GM19397 (cell line): Measurements from ENCODE around the gene ZFP3.
"Not testable (repeated sequence)": the region's sequence is repeated elsewhere in the genome, so short reads cannot be mapped to it uniquely, and the experiment has no call there.

Source experiments
- ATAC-seq: cut with Tn5 transposase; IDR thresholded peaks from one replicate; pipeline ENCODE4 v1.9.1; 2021; ENCODE audit warnings: mild to moderate bottlenecking, moderate library complexity; ENCODE audit not compliant: unreplicated experiment

ZFP3 gene

DNA sequence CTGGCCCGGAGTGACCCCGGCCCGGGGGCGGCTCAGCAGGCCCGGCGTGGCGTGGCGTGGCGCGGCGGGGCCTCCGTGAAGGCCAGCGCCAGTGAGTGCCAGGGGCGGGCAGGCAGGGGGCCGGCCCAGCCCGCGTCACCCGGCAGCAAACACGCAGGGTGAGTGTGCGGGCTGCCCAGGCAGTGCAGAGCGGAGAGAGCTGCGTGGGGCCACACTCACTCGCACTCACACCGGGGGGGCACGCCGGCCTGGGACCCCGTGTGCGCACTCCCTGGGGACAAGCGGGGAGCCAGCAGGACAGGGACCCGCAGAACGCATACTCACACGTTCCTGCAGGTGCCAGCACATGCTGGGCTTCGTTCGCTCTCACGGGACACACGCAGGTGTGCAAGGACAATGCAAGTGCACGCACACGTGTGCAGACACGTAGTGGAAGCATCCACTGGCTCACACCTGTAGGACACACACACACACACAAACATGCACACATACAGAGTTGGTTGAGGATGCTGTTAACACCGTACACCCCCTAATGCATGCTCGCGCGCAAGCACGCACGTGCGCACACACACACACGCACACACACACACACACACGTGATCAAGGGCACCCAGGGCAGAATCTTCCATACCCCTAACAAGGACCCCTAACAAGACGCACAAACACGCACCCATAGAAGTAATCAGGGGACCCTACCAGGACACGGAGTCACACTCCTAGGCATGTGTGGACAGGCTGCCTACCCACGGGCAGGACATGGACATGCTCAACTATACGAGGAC is 45.3 kb downstream of the ZFP3 start:
- ATAC-seq, result no peak

- not testable (repeated sequence) for ATAC-seq
Observed at GRCh38 chr17:5124125-5124760, 46.0 kb downstream of the ZFP3 start.

DNA sequence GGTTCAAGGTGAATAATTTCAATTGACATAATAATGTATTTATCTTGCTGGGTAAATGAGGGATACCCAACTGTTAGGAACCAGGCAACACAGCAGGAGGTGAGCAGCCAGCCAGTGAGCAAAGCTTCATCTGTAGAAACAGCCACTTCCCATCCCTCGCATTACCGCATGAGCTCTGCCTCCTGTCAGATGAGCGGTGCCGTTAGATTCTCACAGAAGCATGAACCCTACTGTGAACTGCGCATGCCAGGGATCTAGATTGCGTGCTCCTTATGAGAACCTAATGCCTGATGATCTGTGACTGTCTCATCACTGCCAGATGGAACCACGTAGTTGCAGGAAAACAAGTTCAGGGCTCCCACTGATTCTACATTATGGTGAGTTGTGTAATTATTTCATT is 46.6 kb downstream of the ZFP3 start:
- ATAC-seq, result not testable (repeated sequence)

DNA sequence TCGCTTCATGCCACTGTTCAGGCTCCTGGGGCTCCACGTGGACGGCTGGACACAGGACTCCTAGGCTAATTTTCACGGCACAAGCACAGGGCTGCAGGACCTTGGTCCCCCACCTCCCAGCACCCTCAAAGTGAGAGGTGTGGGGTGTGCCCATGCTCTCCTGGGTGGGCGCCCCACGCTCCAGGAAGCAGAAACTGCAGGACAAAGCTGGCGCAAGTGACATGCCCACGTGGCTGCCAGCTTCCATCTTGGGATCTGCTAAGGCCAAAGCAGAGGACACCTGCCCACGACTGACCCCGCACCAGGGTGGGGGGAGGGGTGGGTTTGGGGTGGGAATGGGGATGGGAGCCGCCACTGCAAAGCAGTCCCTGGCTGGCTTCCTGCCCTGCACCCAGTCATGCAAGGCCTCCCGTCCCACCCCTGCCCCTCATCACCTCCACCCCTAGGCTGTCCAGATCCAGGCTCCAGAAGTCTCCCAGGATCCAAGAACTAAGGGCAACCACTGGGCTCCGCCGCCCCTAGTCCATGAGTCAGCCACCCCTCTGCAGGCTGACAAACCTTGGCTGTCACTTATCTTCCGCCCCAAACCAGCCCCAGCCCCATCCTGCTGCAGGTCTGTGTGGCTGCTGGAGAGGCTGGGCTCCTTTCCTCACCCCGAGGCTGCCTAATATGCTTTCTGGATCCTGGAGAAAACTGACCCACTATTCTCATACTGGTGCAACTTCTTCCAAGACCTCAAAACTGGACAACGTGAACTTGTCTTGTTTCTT is 48.6 kb downstream of the ZFP3 start:
- ATAC-seq, result no peak

DNA sequence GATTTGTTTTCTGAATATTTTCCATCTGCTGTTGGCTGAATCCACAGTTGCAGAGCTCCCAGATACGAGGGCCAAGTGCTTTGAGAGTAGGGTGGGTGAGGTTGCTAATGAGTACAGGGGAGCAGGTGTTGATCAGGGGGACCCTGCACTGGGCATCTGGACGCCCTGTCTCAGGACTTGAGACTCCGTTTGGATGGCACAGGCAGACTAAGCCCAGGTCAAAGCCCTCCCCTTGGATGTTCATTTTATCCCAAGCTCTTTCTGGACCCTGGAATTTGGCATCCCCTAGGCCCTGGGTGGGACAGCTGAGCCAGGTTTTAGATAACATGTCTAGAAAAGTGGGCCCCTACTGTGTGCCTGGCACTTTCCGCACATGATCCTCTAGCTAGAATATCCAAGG is 49.6 kb downstream of the ZFP3 start:
- no peak for ATAC-seq

DNA sequence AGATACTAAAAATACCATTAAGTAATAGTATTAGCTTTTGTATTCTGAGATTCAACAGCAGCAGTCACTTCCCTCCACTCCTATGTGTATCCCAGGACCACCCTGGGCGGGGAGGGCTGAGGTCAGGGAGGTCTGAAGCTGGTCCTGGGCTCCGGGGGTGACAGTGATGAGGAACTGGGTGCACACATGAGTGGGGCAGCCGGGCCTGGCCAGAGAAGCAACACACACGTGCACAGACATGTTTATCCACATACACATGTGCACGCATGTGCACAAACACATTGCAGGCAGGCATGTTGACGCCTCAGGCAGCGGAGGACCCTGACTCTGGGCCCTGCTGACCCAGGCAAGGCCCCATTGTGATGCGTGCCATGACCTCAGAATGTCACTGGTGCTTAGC is 50.1 kb downstream of the ZFP3 start:
- ATAC-seq, result not testable (repeated sequence)

DNA sequence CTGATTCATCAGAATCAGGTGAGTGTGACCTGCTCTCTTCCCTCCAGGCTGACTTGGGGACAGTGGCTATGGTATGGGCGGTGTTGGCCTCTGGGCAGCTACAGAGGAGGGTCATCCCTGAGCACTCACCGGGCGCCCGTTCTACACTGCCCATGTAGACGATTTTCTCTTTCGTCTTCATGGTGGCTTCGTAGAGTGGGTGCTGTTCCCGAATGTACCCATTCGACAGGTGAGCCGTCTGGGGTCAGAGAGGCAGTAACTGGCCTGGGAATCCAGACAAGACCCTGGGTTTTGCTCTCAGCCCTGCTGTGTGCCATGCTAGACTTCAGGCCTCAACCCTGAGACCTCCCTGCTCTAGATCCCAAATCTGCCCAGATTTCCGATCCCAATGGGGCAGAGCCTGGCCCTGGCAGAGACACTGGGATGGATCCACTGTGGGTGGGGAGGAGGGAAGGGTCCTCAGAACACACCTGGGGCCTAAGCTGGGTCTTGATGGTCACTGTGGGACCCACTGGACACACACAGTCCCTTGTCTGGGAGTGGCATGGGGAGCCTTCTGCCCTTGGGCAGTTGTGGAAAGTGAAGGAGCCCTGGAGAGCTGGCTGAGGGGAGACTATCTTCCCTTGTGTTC is 50.8 kb downstream of the ZFP3 start:
- ATAC-seq, result no peak

DNA sequence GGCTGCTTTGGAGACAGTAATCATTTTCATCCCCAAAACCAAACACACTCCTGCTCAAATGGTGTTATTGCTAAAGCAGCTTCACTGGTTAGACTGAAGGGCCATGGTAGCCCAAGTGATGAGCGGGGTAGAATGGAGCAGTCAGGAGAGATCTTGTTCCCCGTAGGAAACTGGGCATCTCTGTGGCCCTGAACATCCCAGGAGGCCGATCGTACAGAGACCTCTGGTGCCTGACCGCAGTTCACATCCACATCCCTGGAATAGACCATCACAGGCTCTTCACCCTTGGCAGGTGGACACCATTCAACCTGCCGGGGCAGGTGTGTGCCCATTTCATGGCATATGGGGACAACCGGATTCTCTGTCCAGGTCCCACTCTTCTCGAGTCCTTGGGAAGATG is 51.5 kb downstream of the ZFP3 start:
- ATAC-seq, result not testable (repeated sequence)

GRCh38 chr17:5130261-5130660 is 52.0 kb downstream of the ZFP3 start:
- ATAC-seq, result not testable (repeated sequence)

- ATAC-seq, result not testable (repeated sequence)
Observed at GRCh38 chr17:5130687-5131086, 52.4 kb downstream of the ZFP3 start.

GRCh38 chr17:5131146-5131715 is 53.0 kb downstream of the ZFP3 start:
- ATAC-seq, result no peak

DNA sequence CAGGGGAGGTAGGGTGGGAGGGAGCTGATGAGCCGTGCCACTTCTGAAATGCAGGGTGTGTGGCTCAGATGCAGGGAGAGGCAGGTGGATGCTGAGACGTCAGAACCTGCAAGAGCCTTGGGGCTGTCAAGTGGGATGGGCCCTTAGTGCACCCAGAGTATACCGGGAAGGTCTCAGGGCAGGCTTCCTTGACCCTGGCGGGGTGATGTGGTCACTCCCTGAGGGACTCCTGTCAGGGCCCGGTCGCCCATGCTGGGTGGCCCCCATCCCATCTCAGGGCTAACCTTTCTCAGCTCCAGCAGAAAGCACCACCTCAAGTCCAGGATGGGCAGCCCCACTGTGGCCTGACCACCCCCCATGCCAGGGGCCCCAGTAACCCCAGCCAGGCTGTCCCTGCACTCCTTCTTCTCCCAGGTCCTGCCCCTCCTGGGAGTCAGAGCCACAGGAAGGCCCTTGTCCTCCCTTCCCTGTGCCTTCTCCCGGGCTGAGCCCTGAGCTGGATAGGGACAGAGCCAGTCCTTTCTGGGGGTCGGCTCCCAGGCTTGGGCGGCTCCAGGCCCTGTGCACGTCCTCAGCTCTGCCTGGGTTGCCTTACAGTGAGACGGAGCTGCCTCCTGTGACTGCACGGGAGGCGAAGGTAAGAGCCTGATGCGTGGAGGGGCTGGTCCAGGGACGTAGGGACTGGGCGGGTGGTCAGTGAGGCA is 53.7 kb downstream of the ZFP3 start:
- ATAC-seq, result not testable (repeated sequence)

GRCh38 chr17:5132503-5133225 is 54.4 kb downstream of the ZFP3 start:
- ATAC-seq, result not testable (repeated sequence)

DNA sequence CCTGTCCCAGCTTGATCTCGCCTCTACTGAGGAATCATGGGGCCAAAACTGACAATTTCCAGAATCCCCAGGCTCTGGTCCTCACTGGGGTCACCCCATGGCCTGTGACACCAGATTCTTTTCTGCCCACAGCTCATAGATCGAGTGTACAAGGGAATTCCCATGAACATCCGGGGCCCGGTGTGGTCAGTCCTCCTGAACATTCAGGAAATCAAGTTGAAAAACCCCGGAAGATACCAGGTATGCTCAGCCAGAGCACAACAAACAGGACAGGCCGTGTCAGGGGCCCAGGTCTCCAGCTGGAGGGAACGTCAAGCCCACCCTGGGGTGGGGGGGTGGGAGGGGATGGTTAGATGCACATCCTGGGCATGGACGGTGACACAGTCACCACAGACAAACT is 55.0 kb downstream of the ZFP3 start:
- ATAC-seq, result no peak

DNA sequence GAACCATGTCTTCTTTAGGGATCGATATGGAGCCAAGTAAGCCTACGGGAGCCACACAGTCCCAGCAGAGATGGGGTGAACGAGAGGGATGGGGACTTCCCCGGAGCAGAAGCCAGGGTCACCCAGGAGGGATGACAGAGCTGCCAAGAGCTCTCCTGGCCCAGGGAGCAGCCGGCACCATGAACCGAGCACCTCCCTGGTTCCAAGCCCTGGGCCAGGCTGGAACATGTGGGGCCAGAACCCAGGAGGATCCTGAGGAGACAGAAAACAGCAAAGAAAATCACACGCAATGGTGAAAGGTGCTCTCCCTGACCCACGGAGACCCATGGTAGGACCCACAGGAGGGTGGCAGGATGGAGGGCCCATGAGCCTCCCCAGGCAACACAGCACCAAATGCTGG is 55.7 kb downstream of the ZFP3 start:
- not testable (repeated sequence) for ATAC-seq

- ATAC-seq, result not testable (repeated sequence)
Observed at GRCh38 chr17:5134571-5134970, 56.3 kb downstream of the ZFP3 start.

GRCh38 chr17:5135131-5135712 is 57.0 kb downstream of the ZFP3 start:
- not testable (repeated sequence) for ATAC-seq

GRCh38 chr17:5135726-5136579 is 57.7 kb downstream of the ZFP3 start:
- ATAC-seq, result no peak
